Naive B cell (primary cell): ENCODE results near the gene NES. TPM values are rescaled to one million over a fixed set of nuclear protein-coding genes. Genes with fewer than 3 reads are reported as not detected.

Experiments used
- ATAC-seq, 2 donors: fragments of 150-1000 bp; cut with Tn5 transposase; 2 replicates each; pipeline ENCODE4 v1.10.0; 2021; ENCODE audit warnings: low read depth in 2 of 2, mild to moderate bottlenecking in 2 of 2, moderate library complexity in 2 of 2
- DNase-seq: peaks from one replicate; pipeline ENCODE4 v3.0.0; 2022
- H3K27ac Mint-ChIP-seq, 6 donors: one replicate each; pipeline ENCODE4 v1.8.0; 2020 to 2022; ENCODE audit warnings: mild to moderate bottlenecking in 6 of 6, mixed read lengths in 6 of 6, moderate library complexity in 5 of 6, inconsistent platforms in 2 of 6
- H3K27me3 Mint-ChIP-seq, 3 donors: one replicate each; pipeline ENCODE4 v1.8.0; 2021 to 2022; ENCODE audit warnings: mixed read lengths in 3 of 3, mild to moderate bottlenecking in 1 of 3
- H3K36me3 Mint-ChIP-seq, 2 donors: one replicate each; pipeline ENCODE4 v1.8.0; 2020 to 2022; ENCODE audit warnings: mixed read lengths in 2 of 2, inconsistent platforms in 1 of 2, mild to moderate bottlenecking in 1 of 2
- H3K4me1 Mint-ChIP-seq, 3 donors: one replicate each; pipeline ENCODE4 v1.8.0; 2020 to 2022; ENCODE audit warnings: mixed read lengths in 3 of 3, inconsistent platforms in 1 of 3, mild to moderate bottlenecking in 1 of 3, moderate library complexity in 1 of 3
- H3K4me3 Mint-ChIP-seq, 8 donors: one replicate each; pipeline ENCODE4 v1.8.0; 2020 to 2022; ENCODE audit warnings: mild to moderate bottlenecking in 8 of 8, mixed read lengths in 8 of 8, moderate library complexity in 8 of 8, inconsistent platforms in 2 of 8
- H3K9me3 Mint-ChIP-seq, 7 donors: one replicate each; pipeline ENCODE4 v1.8.0; 2020 to 2022; ENCODE audit warnings: mixed read lengths in 7 of 7, mild to moderate bottlenecking in 5 of 7, inconsistent platforms in 2 of 7, moderate library complexity in 1 of 7
- polyA plus RNA-seq, 6 donors: library from polyadenylated mRNA; unstranded; fragments of 300-500 nt; fragmentation: Illumina TruSeq; gene quantifications; one replicate each; pipeline ENCODE4 v1.2.3, GENCODE V29; 2021; ENCODE audit warnings: low read depth in 6 of 6

The NES gene
- polyA plus RNA-seq, 6 donors from 2014 or later: not detected

GRCh38 chr1:156622581-156623297, 54.5 kb downstream of the NES start:
- ATAC-seq (no peak), DNase-seq (no peak)
- Mint-ChIP-seq H3K4me3 (peak overlapping the region in 7 of 8 donors; percentile 0 to 74 (median 50)), H3K9me3 (no peaks in the 10 kb centered on the region), H3K36me3 (no peaks in the 10 kb centered on the region), H3K27ac (no peak overlapping the region), H3K4me1 (peaks cover 13 to 27% (median 15%) of the 10 kb centered on the region in 3 donors), H3K27me3 (peaks cover 49 to 72% (median 58%) of the 10 kb centered on the region in 3 donors)

GRCh38 chr1:156619582-156619955, 57.6 kb downstream of the NES start:
- DNase-seq (no peak), ATAC-seq (no peak)
- Mint-ChIP-seq H3K4me1 (peaks cover 4 to 17% (median 7%) of the 10 kb centered on the region in 3 donors), H3K27ac (no peak overlapping the region), H3K4me3 (no peak overlapping the region), H3K9me3 (peaks cover 0 to 2% (median 0%) of the 10 kb centered on the region in 7 donors), H3K27me3 (peaks cover 54 to 76% (median 62%) of the 10 kb centered on the region in 3 donors), H3K36me3 (no peaks in the 10 kb centered on the region)

GRCh38 chr1:156618853-156619581, 58.2 kb downstream of the NES start, which contains the start of gene HAPLN2:
Gene HAPLN2 (plus strand): TSS chr1:156619415. CDS start chr1:156623491, 4,076 bp downstream.
- Mint-ChIP-seq H3K27me3 (peaks cover 54 to 76% (median 67%) of the 10 kb centered on the region in 3 donors), H3K27ac (no peak within 1 kb of the TSS), H3K4me1 (peaks cover 4 to 12% (median 5%) of the 10 kb centered on the region in 3 donors), H3K9me3 (peaks cover 0 to 2% (median 0%) of the 10 kb centered on the region in 7 donors), H3K4me3 (no peak within 1 kb of the TSS), H3K36me3 (no peaks in the 10 kb centered on the region)
- DNase-seq: no peak
- peak; percentile 33 to 40 for ATAC-seq

Other genes starting within 250 kb of the NES start
- 10 to 100 TPM in 3 of 6 donors, 1 to 10 TPM in 3; 6.9 to 15.8 (median 9.1) TPM for gene MEF2D, start 176.6 kb downstream of the NES start, polyA plus RNA-seq
- not detected for gene IQGAP3, start 104.8 kb downstream of the NES start, polyA plus RNA-seq
- gene TTC24, start 97.7 kb downstream of the NES start, polyA plus RNA-seq: 1 to 10 TPM in 5 of 6 donors, not detected in 1; 2.4 to 4.5 (median 3.2) TPM
- gene NAXE, start 85.6 kb downstream of the NES start, polyA plus RNA-seq: 100 to 1,000 TPM in 5 of 6 donors, 10 to 100 TPM in 1; 97.6 to 177 (median 110) TPM
- gene GPATCH4, start 75.9 kb downstream of the NES start, polyA plus RNA-seq: 10 to 100 TPM; 16.6 to 47.9 (median 28.7) TPM
- gene HAPLN2, start 58.0 kb downstream of the NES start, polyA plus RNA-seq: not detected
- gene BCAN, start 35.3 kb downstream of the NES start, polyA plus RNA-seq: not detected
- gene CRABP2, start 28.2 kb upstream of the NES start, polyA plus RNA-seq: under 1 TPM in 1 of 6 donors, not detected in 5; 0.29 TPM
- gene METTL25B, start 51.1 kb upstream of the NES start, polyA plus RNA-seq: 10 to 100 TPM in 3 of 6 donors, 1 to 10 TPM in 3; 6.9 to 14.4 (median 9.6) TPM
- gene ISG20L2, start 51.4 kb upstream of the NES start, polyA plus RNA-seq: 10 to 100 TPM; 14.3 to 35.0 (median 26.3) TPM
- gene MRPL24, start 63.7 kb upstream of the NES start, polyA plus RNA-seq: 100 to 1,000 TPM in 1 of 6 donors, 10 to 100 TPM in 5; 70.7 to 117 (median 76.1) TPM
- 10 to 100 TPM; 19.6 to 33.8 (median 26.3) TPM for gene HDGF, start 74.3 kb upstream of the NES start, polyA plus RNA-seq
- 10 to 100 TPM; 31.9 to 69.4 (median 38.9) TPM for gene PRCC, start 90.1 kb upstream of the NES start, polyA plus RNA-seq
- 1 to 10 TPM in 1 of 6 donors, under 1 TPM in 4, not detected in 1; 0.26 to 1.2 (median 0.31) TPM for gene SH2D2A, start 139.4 kb upstream of the NES start, polyA plus RNA-seq
- gene INSRR, start 181.7 kb upstream of the NES start, polyA plus RNA-seq: not detected
- not detected for gene NTRK1, start 183.5 kb upstream of the NES start, polyA plus RNA-seq
- under 1 TPM in 3 of 6 donors, not detected in 3; 0.11 to 0.85 (median 0.27) TPM for gene PEAR1, start 216.3 kb upstream of the NES start, polyA plus RNA-seq
- gene LRRC71, start 243.2 kb upstream of the NES start, polyA plus RNA-seq: not detected